Caco-2 (cell line): ENCODE data around the gene MAP2K5. TPM values are rescaled to one million over a fixed set of nuclear protein-coding genes. Genes with fewer than 3 reads are reported as not detected.

Experiments
- BruUV-seq: library from RNA; stranded (reverse); fragments of 400-500 nt; replicated peaks from 2 replicates; lab custom pipeline; 2021; lab: Mats Ljungman, UMichigan
- CTCF ChIA-PET: fragments of 300-600 bp; sonication (Branson Sonifier 250); formaldehyde crosslinking; loops from one replicate; lab custom pipeline; 2022; ENCODE audit warnings: antibody characterized with exemption; lab: Charles Lee
- POLR2A ChIA-PET: fragments of 300-600 bp; sonication (Branson Sonifier 250); formaldehyde crosslinking; loops from one replicate; lab custom pipeline; 2022; ENCODE audit warnings: antibody characterized with exemption; lab: Charles Lee
- DNase-seq, 2 experiments: peaks; one replicate each; pipeline versions ENCODE4 v3.0.0 to v3.0.0-alpha.2; 2020 to 2022
- H3K27me3 ChIP-seq: replicated peaks from 2 replicates; pipeline ENCODE4 v1.6.0; 2011; ENCODE audit warnings: low read length; ENCODE audit not compliant: control insufficient read depth, insufficient read depth
- H3K36me3 ChIP-seq: 2 replicates; pipeline ENCODE4 v1.5.1; 2011; ENCODE audit warnings: low read length; ENCODE audit not compliant: control insufficient read depth, insufficient read depth
- H3K4me1 ChIP-seq: fragments of 250-450 bp; sonication (Bioruptor Pico); 2 replicates; pipeline ENCODE4 v1.5.1; 2020; ENCODE audit warnings: mild to moderate bottlenecking
- H3K4me3 ChIP-seq: 2 replicates; pipeline ENCODE4 v1.5.1; 2011; ENCODE audit warnings: low read depth, mild to moderate bottlenecking, control low read depth, low read length
- H3K9me3 ChIP-seq: fragments of 250-450 bp; sonication (Bioruptor Pico); 2 replicates; pipeline ENCODE4 v1.5.1; 2020; ENCODE audit warnings: mild to moderate bottlenecking, moderate library complexity
- H3K27ac Mint-ChIP-seq: one replicate; pipeline ENCODE4 v1.8.0; 2022; ENCODE audit warnings: mixed read lengths; ENCODE audit not compliant: unreplicated experiment
- H3K27me3 Mint-ChIP-seq: one replicate; pipeline ENCODE4 v1.8.0; 2022; ENCODE audit warnings: mixed read lengths; ENCODE audit not compliant: insufficient read depth, unreplicated experiment
- H3K36me3 Mint-ChIP-seq: one replicate; pipeline ENCODE4 v1.8.0; 2022; ENCODE audit warnings: mild to moderate bottlenecking, mixed read lengths; ENCODE audit not compliant: insufficient read depth, unreplicated experiment
- H3K4me1 Mint-ChIP-seq: one replicate; pipeline ENCODE4 v1.8.0; 2022; ENCODE audit warnings: low read depth, mixed read lengths; ENCODE audit not compliant: unreplicated experiment
- H3K4me3 Mint-ChIP-seq: one replicate; pipeline ENCODE4 v1.8.0; 2022; ENCODE audit warnings: mild to moderate bottlenecking, moderate library complexity, mixed read lengths; ENCODE audit not compliant: unreplicated experiment
- H3K9me3 Mint-ChIP-seq: one replicate; pipeline ENCODE4 v1.8.0; 2022; ENCODE audit warnings: mixed read lengths; ENCODE audit not compliant: unreplicated experiment
- CTCF ChIP-seq, 2 experiments: fragments of 200-600 bp in 1 of 2; IDR thresholded peaks; 1 replicate in 1 of 2; 2 replicates in 1 of 2; pipeline versions ENCODE4 v1.5.1 to v1.8.0; 2011 to 2022; ENCODE audit warnings: antibody characterized with exemption in 1 of 2, control low read depth in 1 of 2, inconsistent platforms in 1 of 2, low read depth in 1 of 2, low read length in 1 of 2, mild to moderate bottlenecking in 1 of 2, moderate library complexity in 1 of 2; ENCODE audit not compliant: insufficient read depth in 1 of 2, severe bottlenecking in 1 of 2, unreplicated experiment in 1 of 2
- intact Hi-C: fragments of 100-400 bp; cut with micrococcal nuclease; formaldehyde crosslinking; loops from one replicate; pipeline ENCODE4 v1.10.0; 2022; ENCODE audit not compliant: unreplicated experiment
- total RNA-seq: library from RNA; stranded (reverse); gene quantifications from 2 replicates; pipeline ENCODE4 v1.2.3, GENCODE V29; 2022

The MAP2K5 gene
- total RNA-seq, 1 experiment from 2014 or later: 12.2 TPM

- Mint-ChIP-seq H3K4me1 (no peaks in the 10 kb centered on the region), H3K9me3 (no peaks in the 10 kb centered on the region), H3K27ac (no peak overlapping the region), H3K4me3 (no peak overlapping the region), H3K27me3 (no peaks in the 10 kb centered on the region), H3K36me3 (no peaks in the 10 kb centered on the region)
- Histone ChIP-seq H3K9me3 (no peaks in the 10 kb centered on the region), H3K36me3 (no peaks in the 10 kb centered on the region), H3K4me3 (no peak overlapping the region), H3K27me3 (no peaks in the 10 kb centered on the region), H3K4me1 (no peaks in the 10 kb centered on the region)
- intact Hi-C loops: no loop called here
- CTCF ChIA-PET: no interaction called here
- DNase-seq: no peak
- POLR2A ChIA-PET: no interaction called here
- TF ChIP-seq CTCF (IDR thresholded peaks at IDR 0.05; ENCODE audit: insufficient read depth in 1 of 2, low read depth in 1 of 2, low read length in 1 of 2, severe bottlenecking in 1 of 2, unreplicated experiment in 1 of 2): no peak
- no TSS peak for BruUV-seq
Observed at GRCh38 chr15:67769497-67770357, 227.2 kb downstream of the MAP2K5 start.

GRCh38 chr15:67770358-67770628 is 227.8 kb downstream of the MAP2K5 start:
- no peaks in the 10 kb centered on the region for H3K27me3 ChIP-seq
- no peaks in the 10 kb centered on the region for H3K9me3 ChIP-seq
- Mint-ChIP-seq H3K4me3 (no peak overlapping the region), H3K27ac (no peak overlapping the region), H3K36me3 (peaks cover 1% of the 10 kb centered on the region), H3K4me1 (no peaks in the 10 kb centered on the region), H3K27me3 (no peaks in the 10 kb centered on the region), H3K9me3 (no peaks in the 10 kb centered on the region)
- no peaks in the 10 kb centered on the region for H3K36me3 ChIP-seq
- DNase-seq: no peak
- ChIA-PET CTCF (no interaction called here), POLR2A (no interaction called here)
- BruUV-seq: no TSS peak
- intact Hi-C loops: no loop called here
- TF ChIP-seq CTCF (IDR thresholded peaks at IDR 0.05; ENCODE audit: insufficient read depth in 1 of 2, low read depth in 1 of 2, low read length in 1 of 2, severe bottlenecking in 1 of 2, unreplicated experiment in 1 of 2): no peak
- no peaks in the 10 kb centered on the region for H3K4me1 ChIP-seq
- H3K4me3 ChIP-seq: no peak overlapping the region

GRCh38 chr15:67771189-67771800 is 228.8 kb downstream of the MAP2K5 start:
- no peak for TF ChIP-seq CTCF (IDR thresholded peaks at IDR 0.05; ENCODE audit: insufficient read depth in 1 of 2, low read depth in 1 of 2, low read length in 1 of 2, severe bottlenecking in 1 of 2, unreplicated experiment in 1 of 2)
- Histone ChIP-seq H3K36me3 (no peaks in the 10 kb centered on the region), H3K4me3 (no peak overlapping the region), H3K27me3 (no peaks in the 10 kb centered on the region), H3K9me3 (no peaks in the 10 kb centered on the region), H3K4me1 (no peaks in the 10 kb centered on the region)
- no TSS peak for BruUV-seq
- ChIA-PET CTCF (no interaction called here), POLR2A (no interaction called here)
- Mint-ChIP-seq H3K9me3 (no peaks in the 10 kb centered on the region), H3K4me1 (no peaks in the 10 kb centered on the region), H3K27me3 (no peaks in the 10 kb centered on the region), H3K27ac (no peak overlapping the region), H3K36me3 (peaks cover 6% of the 10 kb centered on the region), H3K4me3 (no peak overlapping the region)
- intact Hi-C loops: no loop called here
- DNase-seq: no peak
